IMR-90 (cell line): ENCODE results near the gene NUP107. TPM values are rescaled to one million over a fixed set of nuclear protein-coding genes. Genes with fewer than 3 reads are reported as not detected.
A peak's percentile ranks its signal among the peaks of the same experiment; 100 is the strongest.

Experiments
- ATAC-seq: fragments of 200-7000 bp; cut with Tn5 transposase; 2 replicates; pipeline ENCODE4 v1.9.1; 2020; ENCODE audit warnings: low read depth, mild to moderate bottlenecking, moderate library complexity
- BruUV-seq: library from RNA; stranded (reverse); fragments of 400-500 nt; replicated peaks from 2 replicates; lab custom pipeline; 2021; lab: Mats Ljungman, UMichigan
- CTCF ChIA-PET: fragments of 300-600 bp; formaldehyde crosslinking; extraction: SDS; loops from one replicate; lab custom pipeline; 2021; ENCODE audit warnings: antibody characterized with exemption; lab: Yijun Ruan, JAX
- POLR2A ChIA-PET: fragments of 300-600 bp; sonication (Branson Sonifier 250); formaldehyde crosslinking; loops from one replicate; lab custom pipeline; 2022; ENCODE audit warnings: antibody characterized with exemption; ENCODE audit not compliant: unreplicated experiment; lab: Charles Lee
- DNase-seq: peaks from one replicate; pipeline ENCODE4 v3.0.0; 2013
- H2AFZ ChIP-seq: replicated peaks from 2 replicates; pipeline ENCODE3; 2013; ENCODE audit warnings: low read length, mild to moderate bottlenecking; ENCODE audit not compliant: poor library complexity
- H2AK5ac ChIP-seq: 2 replicates; pipeline ENCODE4 v1.6.1; 2013; ENCODE audit warnings: low read depth, low read length, inconsistent platforms
- H2AK9ac ChIP-seq: replicated peaks from 2 replicates; pipeline ENCODE3; 2013; ENCODE audit warnings: mild to moderate bottlenecking, low read depth, low read length, moderate library complexity; ENCODE audit not compliant: poor library complexity
- H2BK120ac ChIP-seq: 2 replicates; pipeline ENCODE4 v1.6.1; 2013; ENCODE audit warnings: low read depth, low read length, inconsistent platforms
- H2BK15ac ChIP-seq: 3 replicates; pipeline ENCODE4 v1.6.1; 2013; ENCODE audit warnings: low read depth, low read length, inconsistent platforms
- H2BK20ac ChIP-seq: 2 replicates; pipeline ENCODE4 v1.6.1; 2013; ENCODE audit warnings: low read depth, mild to moderate bottlenecking, inconsistent platforms, low read length, moderate library complexity
- H2BK5ac ChIP-seq: 2 replicates; pipeline ENCODE4 v1.6.1; 2013; ENCODE audit warnings: mild to moderate bottlenecking, low read depth, low read length, inconsistent platforms; ENCODE audit not compliant: poor library complexity, severe bottlenecking
- H3K14ac ChIP-seq: replicated peaks from 2 replicates; pipeline ENCODE4 v1.6.1; 2013; ENCODE audit warnings: low read depth, low read length, inconsistent platforms
- H3K18ac ChIP-seq: 2 replicates; pipeline ENCODE4 v1.6.1; 2013; ENCODE audit warnings: low read depth, low read length, control low read depth
- H3K23ac ChIP-seq: 2 replicates; pipeline ENCODE4 v1.6.1; 2013; ENCODE audit warnings: low read depth, low read length, inconsistent platforms
- H3K27ac ChIP-seq: 2 replicates; pipeline ENCODE4 v1.5.1; 2013; ENCODE audit warnings: mild to moderate bottlenecking, control low read depth, low read length; ENCODE audit not compliant: insufficient read depth
- H3K27me3 ChIP-seq: 2 replicates; pipeline ENCODE4 v1.6.1; 2013; ENCODE audit warnings: low read length; ENCODE audit not compliant: control insufficient read depth, insufficient read depth
- H3K36me3 ChIP-seq: 2 replicates; pipeline ENCODE4 v1.6.1; 2013; ENCODE audit warnings: low read length, mixed read lengths; ENCODE audit not compliant: control insufficient read depth, insufficient read depth
- H3K4ac ChIP-seq: 2 replicates; pipeline ENCODE4 v1.6.1; 2013; ENCODE audit warnings: low read depth, low read length, inconsistent platforms
- H3K4me1 ChIP-seq: 2 replicates; pipeline ENCODE4 v1.6.1; 2013; ENCODE audit warnings: low read length, mixed read lengths; ENCODE audit not compliant: control insufficient read depth, insufficient read depth
- H3K4me2 ChIP-seq: 2 replicates; pipeline ENCODE4 v1.6.1; 2013; ENCODE audit warnings: low read depth, mild to moderate bottlenecking, control low read depth, low read length, moderate library complexity
- H3K4me3 ChIP-seq: 2 replicates; pipeline ENCODE4 v1.5.1; 2013; ENCODE audit warnings: low read depth, mild to moderate bottlenecking, control low read depth, low read length, moderate library complexity; ENCODE audit not compliant: insufficient read depth
- H3K56ac ChIP-seq: 2 replicates; pipeline ENCODE4 v1.6.1; 2013; ENCODE audit warnings: low read length, inconsistent platforms; ENCODE audit not compliant: insufficient read depth; ENCODE audit errors: extremely low read depth
- H3K79me1 ChIP-seq, 2 experiments: 2 replicates each; pipeline ENCODE4 v1.6.1; 2013; ENCODE audit warnings: low read length in 2 of 2, inconsistent platforms in 1 of 2, low read depth in 1 of 2
- H3K9ac ChIP-seq: 2 replicates; pipeline ENCODE4 v1.6.1; 2013; ENCODE audit warnings: low read depth, low read length, control low read depth
- H3K9me1 ChIP-seq: 2 replicates; pipeline ENCODE4 v1.6.1; 2013; ENCODE audit warnings: low read length, inconsistent platforms; ENCODE audit not compliant: insufficient read depth
- H3K9me3 ChIP-seq: 2 replicates; pipeline ENCODE4 v1.6.1; 2013; ENCODE audit warnings: low read length; ENCODE audit not compliant: control insufficient read depth, insufficient read depth
- H4K20me1 ChIP-seq: 2 replicates; pipeline ENCODE4 v1.6.1; 2013; ENCODE audit warnings: low read length, inconsistent platforms; ENCODE audit not compliant: insufficient read depth
- H4K5ac ChIP-seq: 2 replicates; pipeline ENCODE4 v1.6.1; 2013; ENCODE audit warnings: mild to moderate bottlenecking, low read depth, low read length, control low read depth
- H4K8ac ChIP-seq, 2 experiments: 2 replicates each; pipeline ENCODE4 v1.6.1; 2013; ENCODE audit warnings: low read depth in 2 of 2, low read length in 2 of 2, control low read depth in 1 of 2, inconsistent platforms in 1 of 2
- H4K91ac ChIP-seq: 2 replicates; pipeline ENCODE4 v1.6.1; 2013; ENCODE audit warnings: low read depth, low read length, inconsistent platforms; ENCODE audit not compliant: insufficient read depth
- BHLHE40 ChIP-seq: fragments of 150-350 bp; IDR thresholded peaks from 2 replicates; pipeline ENCODE4 v1.6.1; 2016; ENCODE audit warnings: mild to moderate bottlenecking, low read depth, low read length
- CEBPB ChIP-seq: IDR thresholded peaks from 2 replicates; pipeline ENCODE4 v1.6.1; 2012; ENCODE audit warnings: low read depth, low read length, improper control_type of control experiment
- CHD1 ChIP-seq: IDR thresholded peaks from 2 replicates; pipeline ENCODE4 v1.6.1; 2012; ENCODE audit warnings: low read depth, low read length, improper control_type of control experiment
- FOS ChIP-seq: fragments of 150-350 bp; IDR thresholded peaks from 2 replicates; pipeline ENCODE4 v1.6.1; 2016; ENCODE audit warnings: low read depth, low read length
- MAFK ChIP-seq: IDR thresholded peaks from 2 replicates; pipeline ENCODE4 v1.6.1; 2012; ENCODE audit warnings: low read depth, low read length, improper control_type of control experiment
- MAZ ChIP-seq: IDR thresholded peaks from 2 replicates; pipeline ENCODE4 v1.6.1; 2012; ENCODE audit warnings: low read depth, mild to moderate bottlenecking, low read length, improper control_type of control experiment, moderate library complexity, borderline replicate concordance
- MXI1 ChIP-seq: IDR thresholded peaks from 2 replicates; pipeline ENCODE4 v1.6.1; 2012; ENCODE audit warnings: low read depth, mild to moderate bottlenecking, low read length, moderate library complexity, borderline replicate concordance
- NFE2L2 ChIP-seq: fragments of 150-350 bp; IDR thresholded peaks from 2 replicates; pipeline ENCODE4 v1.6.1; 2016; ENCODE audit warnings: low read depth, mild to moderate bottlenecking, low read length
- POLR2A ChIP-seq: IDR thresholded peaks from 2 replicates; pipeline ENCODE4 v1.6.1; 2012; ENCODE audit warnings: mild to moderate bottlenecking, low read depth, low read length
- RAD21 ChIP-seq: IDR thresholded peaks from 2 replicates; pipeline ENCODE4 v1.6.1; 2012; ENCODE audit warnings: low read length, improper control_type of control experiment
- RCOR1 ChIP-seq: IDR thresholded peaks from 2 replicates; pipeline ENCODE4 v1.6.1; 2012; ENCODE audit warnings: mild to moderate bottlenecking, low read length, improper control_type of control experiment; ENCODE audit not compliant: insufficient replicate concordance
- RFX5 ChIP-seq: IDR thresholded peaks from 2 replicates; pipeline ENCODE4 v1.8.0; 2012; ENCODE audit warnings: low read depth, mild to moderate bottlenecking, low read length, moderate library complexity
- SMC3 ChIP-seq: fragments of 150-350 bp; IDR thresholded peaks from 2 replicates; pipeline ENCODE4 v1.6.1; 2016; ENCODE audit warnings: low read depth, mild to moderate bottlenecking, antibody characterized with exemption, low read length, moderate library complexity
- WGBS, 2 experiments: methylation state at CpG; one replicate each; pipeline versions ENCODE4 v1.1.5 to v1.1.7; 2013; ENCODE audit warnings: missing lambda C conversion rate in 2 of 2; ENCODE audit not compliant: insufficient read length in 1 of 2; ENCODE audit errors: extremely low coverage in 2 of 2; 5-methylcytosine and 5-hydroxymethylcytosine counted together
- dilution Hi-C: fragments of 300-500 bp; cut with HindIII; formaldehyde crosslinking; loops from one replicate; pipeline ENCODE4 v1.14.3; 2018; ENCODE audit warnings: low sequenced_read_pairs; ENCODE audit not compliant: unreplicated experiment
- in situ Hi-C: fragments of 300-500 bp; cut with MboI; formaldehyde crosslinking; loops from 3 replicates; pipeline ENCODE4 v1.14.3; 2019; ENCODE audit warnings: low sequenced_read_pairs, inconsistent platforms, mixed read lengths
- intact Hi-C: fragments of 100-400 bp; cut with micrococcal nuclease; formaldehyde crosslinking; loops from 2 replicates; pipeline ENCODE4 v1.10.0; 2022
- polyA plus RNA-seq, 3 experiments: library from polyadenylated mRNA; depleted of rRNA; stranded (reverse); fragments of >200 nt; gene quantifications; 2 replicates each; pipeline ENCODE4 v1.2.3, GENCODE V29; 2012; ENCODE audit warnings: low replicate concordance in 1 of 3
- total RNA-seq: library from RNA; depleted of rRNA; stranded (reverse); fragments of >200 nt; gene quantifications from 2 replicates; pipeline ENCODE4 v1.2.3, GENCODE V29; 2012

Gene NUP107
- total and polyA plus RNA-seq, 2 of the 4 experiments (the other 2 are of a cell fraction) = 34.5 to 69.7 TPM

GRCh38 chr12:68675101-68675842 lies 11.5 kb upstream of the NUP107 start:
- ChIA-PET CTCF (no interaction called here), POLR2A (no interaction called here)
- Histone ChIP-seq H3K9me1 (peaks cover 3% of the 10 kb centered on the region; the same call in 1 of the 2 replicates), H4K20me1 (no peaks in the 10 kb centered on the region), H3K9ac (no peak overlapping the region), H2AK9ac (no peak overlapping the region), H3K18ac (no peak overlapping the region), H2BK120ac (no peak overlapping the region), H3K9me3 (no peaks in the 10 kb centered on the region), H3K23ac (no peak overlapping the region), H2BK20ac (0 out of 2 replicates have a peak overlapping the region, but pooled peaks have one; percentile 31), H3K36me3 (no peaks in the 10 kb centered on the region), H2AFZ (peak overlapping the region; percentile 24), H3K27ac (no peak overlapping the region), H3K4ac (no peak overlapping the region; the same call in 1 of the 2 replicates), H2BK15ac (peak overlapping the region; percentile 45; the same call in 1 of the 3 replicates), H3K4me1 (0 out of 2 replicates have a peak, but pooled peaks cover 2% of the 10 kb centered on the region), H2BK5ac (no peak overlapping the region), H3K79me1 (no peaks in the 10 kb centered on the region), H3K56ac (no peak overlapping the region), H3K27me3 (no peaks in the 10 kb centered on the region), H3K4me2 (no peak overlapping the region), H4K5ac (no peak overlapping the region), H4K8ac (peak overlapping the region in 1 of 2 experiments; percentile 20; a peak in 1 of 4 replicates), H3K14ac (no peak overlapping the region; the same call in 1 of the 2 replicates), H4K91ac (no peak overlapping the region), H2AK5ac (0 out of 2 replicates have a peak overlapping the region, but pooled peaks have one; percentile 4), H3K4me3 (no peak overlapping the region)
- ATAC-seq (peak; percentile 11; the same call in 1 of the 2 replicates), DNase-seq (no peak)
- no CpG with 5 or more reads among the region's 5 CpGs for WGBS, 2 experiments
- BruUV-seq = no TSS peak
- in situ Hi-C loops = loop anchor here (25.0 kb wide), 1 partner anchor 313 kb away; no protein-coding TSS in a partner anchor
- TF ChIP-seq SMC3 (no peak), MAFK (no peak), RCOR1 (no peak), NFE2L2 (no peak), CEBPB (no peak), MXI1 (no peak), RFX5 (no peak), MAZ (no peak), POLR2A (no peak), FOS (no peak), BHLHE40 (no peak), RAD21 (no peak), CHD1 (no peak)
- intact Hi-C loops = loop anchor here (5.0 kb wide), 1 partner anchor 33 kb away; no protein-coding TSS in a partner anchor
- dilution Hi-C loops = no loop called here
